Astrocyte of the cerebellum (primary cell): ENCODE data around the gene RAPGEF5.

Source experiments
- DNase-seq: peaks from one replicate; pipeline ENCODE4 v3.0.0-alpha.2; 2011; ENCODE audit warnings: low read depth
- H3K4me3 ChIP-seq: 2 replicates; pipeline ENCODE4 v1.5.1; 2011; ENCODE audit warnings: mild to moderate bottlenecking, low read depth, low read length, moderate library complexity
- in situ Hi-C: cut with HindIII; loops from 2 replicates; pipeline ENCODE4 v1.10.0; 2017; ENCODE audit warnings: low sequenced_read_pairs
- TF ChIP-seq, protein P1 (sequence below): IDR thresholded peaks from 2 replicates; pipeline ENCODE4 v1.5.1; 2012; ENCODE audit warnings: low read length, low read depth, moderate library complexity, mild to moderate bottlenecking; ENCODE audit errors: missing control alignments

RAPGEF5 gene

GRCh38 chr7:22361795-22362194 lies 4.8 kb upstream of the RAPGEF5 start:
- DNase-seq = peak; percentile 4
- H3K4me3 ChIP-seq = no peak overlapping the region
- TF ChIP-seq, protein P1, sequence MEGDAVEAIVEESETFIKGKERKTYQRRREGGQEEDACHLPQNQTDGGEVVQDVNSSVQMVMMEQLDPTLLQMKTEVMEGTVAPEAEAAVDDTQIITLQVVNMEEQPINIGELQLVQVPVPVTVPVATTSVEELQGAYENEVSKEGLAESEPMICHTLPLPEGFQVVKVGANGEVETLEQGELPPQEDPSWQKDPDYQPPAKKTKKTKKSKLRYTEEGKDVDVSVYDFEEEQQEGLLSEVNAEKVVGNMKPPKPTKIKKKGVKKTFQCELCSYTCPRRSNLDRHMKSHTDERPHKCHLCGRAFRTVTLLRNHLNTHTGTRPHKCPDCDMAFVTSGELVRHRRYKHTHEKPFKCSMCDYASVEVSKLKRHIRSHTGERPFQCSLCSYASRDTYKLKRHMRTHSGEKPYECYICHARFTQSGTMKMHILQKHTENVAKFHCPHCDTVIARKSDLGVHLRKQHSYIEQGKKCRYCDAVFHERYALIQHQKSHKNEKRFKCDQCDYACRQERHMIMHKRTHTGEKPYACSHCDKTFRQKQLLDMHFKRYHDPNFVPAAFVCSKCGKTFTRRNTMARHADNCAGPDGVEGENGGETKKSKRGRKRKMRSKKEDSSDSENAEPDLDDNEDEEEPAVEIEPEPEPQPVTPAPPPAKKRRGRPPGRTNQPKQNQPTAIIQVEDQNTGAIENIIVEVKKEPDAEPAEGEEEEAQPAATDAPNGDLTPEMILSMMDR = no peak
- in situ Hi-C loops = no loop called here

GRCh38 chr7:22361320-22361719 lies 4.4 kb upstream of the RAPGEF5 start:
- in situ Hi-C loops = no loop called here
- TF ChIP-seq, protein P1 = no peak
- no peak overlapping the region for H3K4me3 ChIP-seq
- DNase-seq = no peak

DNA sequence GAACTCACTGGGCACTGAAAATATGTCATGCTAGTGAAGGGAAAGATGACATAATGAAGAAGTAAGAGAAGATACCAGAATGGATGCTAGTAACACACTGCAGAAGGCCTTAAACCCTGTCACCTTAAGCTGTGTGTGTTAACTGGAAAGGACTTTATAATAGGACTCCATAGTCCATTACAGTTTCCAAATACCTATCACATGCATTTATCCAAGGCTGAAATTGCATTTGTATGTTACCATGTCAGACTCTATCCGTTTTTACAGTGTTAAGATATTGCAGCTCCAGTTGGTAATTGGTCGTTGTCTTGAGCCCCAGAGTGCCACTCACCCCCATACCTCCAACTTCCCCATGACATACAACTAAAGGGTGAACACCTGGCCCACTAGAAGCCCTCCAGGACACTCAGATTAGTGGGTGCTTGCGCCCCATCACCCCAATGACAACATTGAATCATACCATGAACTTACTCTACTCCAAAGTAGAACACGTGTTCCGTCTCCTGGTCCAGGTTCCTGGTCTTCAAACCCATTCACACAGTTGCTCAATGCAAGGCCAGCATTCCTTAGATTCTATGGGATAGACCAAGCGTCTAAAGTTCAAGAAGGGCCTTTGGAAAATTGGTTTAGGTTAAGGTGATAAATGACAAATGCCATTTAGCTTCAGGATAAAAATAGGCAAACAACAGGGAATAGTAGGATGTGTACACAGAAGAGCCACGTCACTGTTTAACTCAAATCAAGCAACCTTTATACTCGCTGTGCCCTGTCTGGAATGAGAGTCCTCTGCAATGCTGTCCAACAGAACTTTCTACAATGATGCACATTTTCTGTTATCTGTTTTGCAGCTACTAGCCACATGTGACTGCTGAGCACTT lies 2.1 kb upstream of the RAPGEF5 start:
- in situ Hi-C loops = no loop called here
- H3K4me3 ChIP-seq = no peak overlapping the region
- TF ChIP-seq, protein P1 = no peak
- no peak for DNase-seq

- peak; percentile 52 for DNase-seq
- TF ChIP-seq, protein P1 = no peak
- H3K4me3 ChIP-seq = peak overlapping the region; percentile 30
- in situ Hi-C loops = no loop called here
Observed at GRCh38 chr7:22357311-22358175, 589 bp upstream of the RAPGEF5 start.

GRCh38 chr7:22356010-22356691 lies 803 bp downstream of the RAPGEF5 start:
- DNase-seq = no peak
- in situ Hi-C loops = no loop called here
- TF ChIP-seq, protein P1 = no peak
- peak overlapping the region; percentile 30 for H3K4me3 ChIP-seq

DNA sequence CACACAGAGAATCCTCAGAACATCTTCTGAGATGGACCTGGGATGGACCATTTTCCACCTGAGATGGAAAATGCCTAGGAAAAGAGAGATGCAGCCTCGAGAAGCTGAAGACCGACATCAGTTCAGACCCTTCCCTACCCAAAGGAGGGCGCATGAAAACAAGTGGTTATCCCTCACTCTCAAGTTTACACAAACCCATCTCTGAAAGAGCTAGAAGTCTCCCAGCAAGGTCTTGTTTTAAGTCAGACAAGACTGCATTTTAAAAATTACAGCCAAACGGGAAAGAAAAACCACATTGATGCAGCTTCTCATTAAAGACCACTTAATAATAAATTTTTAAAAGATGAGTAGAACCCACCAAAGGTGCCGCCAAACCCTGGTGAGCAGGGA lies 1.3 kb downstream of the RAPGEF5 start:
- TF ChIP-seq, protein P1 = no peak
- no peak overlapping the region for H3K4me3 ChIP-seq
- in situ Hi-C loops = no loop called here
- DNase-seq = no peak
